Natural killer cell treated with Interleukin-12 subunit alpha and Interleukin-12 subunit beta and Interleukin-15 and Interleukin-18, amount 100 ng/mL, for 72 hours (primary cell): ENCODE data around the gene ZNF485. TPM values are rescaled to one million over a fixed set of nuclear protein-coding genes. Genes with fewer than 3 reads are reported as not detected.

Experiments used
- ATAC-seq, 2 donors: fragments of 150-1000 bp; cut with Tn5 transposase in 1 of 2; sonication (Bioruptor Pico), chemical (Tn5 transposase) in 1 of 2; 2 replicates each; pipeline ENCODE4 v1.10.0; 2021
- DNase-seq: peaks from one replicate; pipeline ENCODE4 v3.0.0; 2022; ENCODE audit warnings: low spot score
- H3K27ac Mint-ChIP-seq, 2 donors: 1 replicate in 1 of 2; 2 replicates in 1 of 2; pipeline ENCODE4 v1.8.0; 2022; ENCODE audit warnings: mixed read lengths in 2 of 2, mild to moderate bottlenecking in 1 of 2, moderate library complexity in 1 of 2
- H3K27me3 Mint-ChIP-seq, 2 donors: 1 replicate in 1 of 2; 2 replicates in 1 of 2; pipeline ENCODE4 v1.8.0; 2022; ENCODE audit warnings: mixed read lengths in 2 of 2
- H3K36me3 Mint-ChIP-seq: one replicate; pipeline ENCODE4 v1.8.0; 2022; ENCODE audit warnings: mixed read lengths
- H3K4me1 Mint-ChIP-seq, 2 donors: 1 replicate in 1 of 2; 2 replicates in 1 of 2; pipeline ENCODE4 v1.8.0; 2022; ENCODE audit warnings: low read depth in 2 of 2, mixed read lengths in 2 of 2, mild to moderate bottlenecking in 1 of 2
- H3K4me3 Mint-ChIP-seq: one replicate; pipeline ENCODE4 v1.8.0; 2022; ENCODE audit warnings: mixed read lengths
- H3K9me3 Mint-ChIP-seq: 2 replicates; pipeline ENCODE4 v1.8.0; 2022; ENCODE audit warnings: mixed read lengths
- total RNA-seq, 2 donors: library from RNA; stranded (reverse); gene quantifications; one replicate each; pipeline ENCODE4 v1.2.3, GENCODE V29; 2022

ZNF485 gene
- total RNA-seq: 1 to 10 TPM; 2.0 to 4.0 TPM

- ATAC-seq (peak; percentile 92), DNase-seq (peak; percentile 77)
- H3K27ac Mint-ChIP-seq: peak within 1 kb of the TSS; percentile 43 to 81
- H3K9me3 Mint-ChIP-seq: no peaks in the 10 kb centered on the region
- H3K4me3 Mint-ChIP-seq: peak within 1 kb of the TSS; percentile 77
- peaks cover 12 to 13% of the 10 kb centered on the region in 2 donors for H3K4me1 Mint-ChIP-seq
- H3K36me3 Mint-ChIP-seq: peaks cover 18% of the 10 kb centered on the region
- peaks cover 0 to 7% of the 10 kb centered on the region in 2 donors for H3K27me3 Mint-ChIP-seq
Measured at GRCh38 chr10:43606323-43607198, at the start of gene ZNF485. ZNF485 (plus strand) TSS chr10:43606438; CDS start chr10:43607051, 613 bp downstream.

GRCh38 chr10:43557214-43557613 is 49.0 kb upstream of the ZNF485 start:
- H3K9me3 Mint-ChIP-seq: peaks cover 14% of the 10 kb centered on the region

GRCh38 chr10:43569681-43570080 is 36.6 kb upstream of the ZNF485 start:
- Mint-ChIP-seq H3K4me1 (peaks cover 8% of the 10 kb centered on the region in 2 donors), H3K27me3 (no peaks in the 10 kb centered on the region), H3K9me3 (peaks cover 3% of the 10 kb centered on the region), H3K27ac (no peak overlapping the region), H3K4me3 (no peak overlapping the region), H3K36me3 (peaks cover 2% of the 10 kb centered on the region)
- ATAC-seq (no peak), DNase-seq (no peak)

More at GRCh38 chr10:43557214-43557613, 49.0 kb upstream of the ZNF485 start:
- Mint-ChIP-seq H3K27ac (no peak overlapping the region), H3K27me3 (no peaks in the 10 kb centered on the region), H3K36me3 (peaks cover 44% of the 10 kb centered on the region), H3K4me3 (no peak overlapping the region), H3K4me1 (no peaks in the 10 kb centered on the region)
- ATAC-seq: no peak
- DNase-seq: no peak

GRCh38 chr10:43570971-43571370 is 35.3 kb upstream of the ZNF485 start:
- peaks cover 5% of the 10 kb centered on the region for H3K9me3 Mint-ChIP-seq
- no peak overlapping the region for H3K27ac Mint-ChIP-seq
- ATAC-seq (no peak), DNase-seq (no peak)
- H3K36me3 Mint-ChIP-seq: peaks cover 15% of the 10 kb centered on the region
- H3K4me1 Mint-ChIP-seq: peaks cover 21% of the 10 kb centered on the region in 2 donors
- no peaks in the 10 kb centered on the region for H3K27me3 Mint-ChIP-seq
- no peak overlapping the region for H3K4me3 Mint-ChIP-seq

GRCh38 chr10:43573250-43574000 is 32.8 kb upstream of the ZNF485 start:
- DNase-seq (no peak), ATAC-seq (no peak)
- peak overlapping the region; percentile 3 for H3K4me3 Mint-ChIP-seq
- peaks cover 7% of the 10 kb centered on the region for H3K9me3 Mint-ChIP-seq
- H3K27me3 Mint-ChIP-seq: no peaks in the 10 kb centered on the region
- H3K4me1 Mint-ChIP-seq: peaks cover 29 to 30% of the 10 kb centered on the region in 2 donors
- H3K27ac Mint-ChIP-seq: no peak overlapping the region
- peaks cover 26% of the 10 kb centered on the region for H3K36me3 Mint-ChIP-seq

- Mint-ChIP-seq H3K9me3 (peaks cover 7% of the 10 kb centered on the region), H3K27ac (peak within 1 kb of the TSS; percentile 66 to 81), H3K4me3 (peak within 1 kb of the TSS; percentile 94), H3K36me3 (peaks cover 31% of the 10 kb centered on the region), H3K27me3 (no peaks in the 10 kb centered on the region), H3K4me1 (peaks cover 29 to 30% of the 10 kb centered on the region in 2 donors)
- peak; percentile 96 for DNase-seq
- ATAC-seq: peak; percentile 96 to 98
Measured at GRCh38 chr10:43574001-43574892, 32.0 kb upstream of the ZNF485 start, which contains the start of gene ZNF239. ZNF239 (minus strand) TSS chr10:43574616; CDS start chr10:43558079, 16,537 bp downstream.

- peak overlapping the region; percentile 94 for H3K4me3 Mint-ChIP-seq
- H3K9me3 Mint-ChIP-seq: peaks cover 7% of the 10 kb centered on the region
- peak overlapping the region; percentile 66 to 81 for H3K27ac Mint-ChIP-seq
- DNase-seq (no peak), ATAC-seq (no peak)
- no peaks in the 10 kb centered on the region for H3K27me3 Mint-ChIP-seq
- H3K36me3 Mint-ChIP-seq: peaks cover 31% of the 10 kb centered on the region
- peaks cover 29 to 30% of the 10 kb centered on the region in 2 donors for H3K4me1 Mint-ChIP-seq
Measured at GRCh38 chr10:43574906-43575305, 31.3 kb upstream of the ZNF485 start.

GRCh38 chr10:43576062-43576461 is 30.2 kb upstream of the ZNF485 start:
- Mint-ChIP-seq H3K36me3 (peaks cover 31% of the 10 kb centered on the region), H3K4me1 (peaks cover 26 to 28% of the 10 kb centered on the region in 2 donors), H3K9me3 (peaks cover 4% of the 10 kb centered on the region), H3K27ac (peak overlapping the region; percentile 66 to 78), H3K4me3 (peak overlapping the region; percentile 94), H3K27me3 (no peaks in the 10 kb centered on the region)
- no peak for DNase-seq
- no peak for ATAC-seq

GRCh38 chr10:43576580-43576979 is 29.7 kb upstream of the ZNF485 start:
- Mint-ChIP-seq H3K27me3 (no peaks in the 10 kb centered on the region), H3K36me3 (peaks cover 31% of the 10 kb centered on the region), H3K9me3 (peaks cover 4% of the 10 kb centered on the region), H3K27ac (peak overlapping the region; percentile 66 to 78), H3K4me1 (peaks cover 24 to 26% of the 10 kb centered on the region in 2 donors), H3K4me3 (peak overlapping the region; percentile 94)
- DNase-seq: no peak
- no peak for ATAC-seq

- Mint-ChIP-seq H3K27me3 (no peaks in the 10 kb centered on the region), H3K4me3 (no peak overlapping the region), H3K4me1 (peaks cover 0 to 14% of the 10 kb centered on the region in 2 donors), H3K27ac (no peak overlapping the region), H3K9me3 (no peaks in the 10 kb centered on the region), H3K36me3 (no peaks in the 10 kb centered on the region)
- no peak for DNase-seq
- no peak for ATAC-seq
Measured at GRCh38 chr10:43584051-43584450, 22.2 kb upstream of the ZNF485 start.

- Mint-ChIP-seq H3K27ac (no peak overlapping the region), H3K4me3 (no peak overlapping the region)
Measured at GRCh38 chr10:43585046-43585445, 21.2 kb upstream of the ZNF485 start.

GRCh38 chr10:43585981-43586729 is 20.1 kb upstream of the ZNF485 start:
- Mint-ChIP-seq H3K27ac (no peak overlapping the region), H3K27me3 (no peaks in the 10 kb centered on the region), H3K9me3 (no peaks in the 10 kb centered on the region), H3K4me1 (peaks cover 0 to 14% of the 10 kb centered on the region in 2 donors), H3K4me3 (no peak overlapping the region), H3K36me3 (no peaks in the 10 kb centered on the region)
- DNase-seq: no peak
- no peak for ATAC-seq

More at GRCh38 chr10:43585046-43585445, 21.2 kb upstream of the ZNF485 start:
- peaks cover 0 to 14% of the 10 kb centered on the region in 2 donors for H3K4me1 Mint-ChIP-seq
- no peaks in the 10 kb centered on the region for H3K27me3 Mint-ChIP-seq
- H3K36me3 Mint-ChIP-seq: no peaks in the 10 kb centered on the region
- ATAC-seq: no peak
- no peak for DNase-seq
- no peaks in the 10 kb centered on the region for H3K9me3 Mint-ChIP-seq
